HG03135 (cell line): ENCODE results near the gene MRPL46.
"Not testable (repeated sequence)": the region's sequence is repeated elsewhere in the genome, so short reads cannot be mapped to it uniquely, and the experiment has no call there.

ENCODE experiments used
- ATAC-seq: cut with Tn5 transposase; IDR thresholded peaks from one replicate; pipeline ENCODE4 v1.9.1; 2021; ENCODE audit warnings: mild to moderate bottlenecking, moderate library complexity; ENCODE audit not compliant: unreplicated experiment

MRPL46 gene

GRCh38 chr15:88447206-88447605 is 20.0 kb downstream of the MRPL46 start:
- no peak for ATAC-seq

- no peak for ATAC-seq
Observed at GRCh38 chr15:88441076-88441730, 26.0 kb downstream of the MRPL46 start.

DNA sequence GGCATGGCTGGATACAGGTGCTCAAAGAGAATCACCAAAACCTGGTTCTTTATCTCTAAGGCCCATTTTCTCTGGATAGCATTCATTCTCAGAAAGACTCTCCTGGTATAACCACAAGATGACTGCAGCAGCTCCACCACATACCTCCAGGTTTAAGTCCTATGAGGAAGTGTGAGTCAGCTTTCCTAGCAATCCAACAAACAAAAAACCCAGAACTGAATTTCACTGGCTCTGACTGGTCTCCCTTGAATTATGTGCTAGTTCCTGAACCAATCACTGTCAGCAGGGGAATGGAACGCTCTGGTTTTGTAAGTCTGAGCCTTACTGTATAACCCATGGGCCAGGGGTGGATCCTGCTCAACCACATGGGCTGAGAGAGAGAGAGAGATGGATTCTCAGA is 27.2 kb downstream of the MRPL46 start:
- ATAC-seq: no peak

DNA sequence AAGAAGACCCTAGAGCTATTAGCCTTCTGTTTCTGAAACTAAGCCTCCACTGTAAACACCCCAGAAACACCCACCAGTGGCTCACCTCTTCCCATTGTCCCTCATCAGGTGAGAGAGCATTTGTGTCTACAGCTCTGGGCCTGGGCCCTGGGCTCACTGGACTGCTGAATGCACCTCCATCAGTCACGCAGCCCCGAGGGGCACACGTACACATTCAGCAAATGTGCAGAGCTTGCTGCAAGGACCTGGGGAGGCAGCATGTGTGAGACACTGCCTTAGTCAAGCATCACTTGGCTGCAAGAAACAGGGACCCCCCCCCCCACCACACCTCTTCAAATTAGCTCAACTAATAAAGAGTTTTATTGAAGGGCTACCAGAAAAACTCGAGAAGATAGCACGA is 29.0 kb downstream of the MRPL46 start:
- ATAC-seq: no peak

DNA sequence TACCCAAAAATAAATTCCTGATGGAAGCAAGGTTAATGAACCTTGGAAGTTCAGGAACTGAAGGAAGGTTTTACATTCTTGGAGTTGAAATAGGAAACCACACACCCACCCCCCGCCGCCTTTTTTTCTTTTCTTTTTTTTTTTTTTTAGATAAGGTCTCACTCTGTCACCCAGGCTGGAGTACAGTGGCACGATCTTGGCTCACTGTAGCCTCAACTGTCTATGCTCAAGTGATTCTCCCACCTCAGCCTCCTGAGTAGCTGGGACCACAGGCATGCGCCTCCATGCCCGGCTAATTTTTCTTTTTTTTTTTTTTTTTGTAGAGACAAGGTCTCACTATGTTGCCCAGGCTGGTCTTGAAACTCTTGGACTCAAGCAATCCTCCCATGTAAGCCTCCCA is 33.1 kb downstream of the MRPL46 start:
- not testable (repeated sequence) for ATAC-seq

DNA sequence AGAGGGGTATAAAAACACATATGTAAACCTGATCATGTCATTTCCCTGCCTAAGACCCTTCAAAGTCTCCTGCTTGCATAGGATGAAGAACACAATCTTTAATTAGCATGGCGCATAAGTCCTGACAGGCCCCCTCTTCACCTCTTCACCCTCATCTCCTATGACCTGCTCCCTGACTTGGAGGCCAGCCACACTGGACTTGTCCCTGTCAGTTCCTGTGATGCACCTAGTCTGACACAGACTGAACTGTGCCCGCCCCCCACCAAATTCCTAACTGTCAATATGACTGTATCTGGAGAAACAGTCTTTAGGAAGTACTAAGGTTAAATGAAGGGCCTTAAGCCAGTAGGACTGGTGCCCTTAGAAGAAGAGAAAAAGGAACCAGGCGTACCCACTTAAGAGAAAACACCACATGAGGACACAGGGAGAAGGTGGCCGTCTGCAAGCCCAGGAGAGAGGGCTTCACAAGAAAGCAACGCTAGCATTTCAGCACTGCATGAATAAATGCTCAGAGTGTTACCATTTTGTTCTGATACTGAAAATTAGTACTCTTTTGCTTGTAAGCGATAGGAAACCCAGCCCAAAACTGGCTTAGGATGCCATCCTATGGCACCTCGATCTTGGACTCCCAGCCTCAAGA is 34.0 kb downstream of the MRPL46 start:
- no peak for ATAC-seq

- ATAC-seq: no peak
Observed at GRCh38 chr15:88431441-88431840, 35.7 kb downstream of the MRPL46 start.

DNA sequence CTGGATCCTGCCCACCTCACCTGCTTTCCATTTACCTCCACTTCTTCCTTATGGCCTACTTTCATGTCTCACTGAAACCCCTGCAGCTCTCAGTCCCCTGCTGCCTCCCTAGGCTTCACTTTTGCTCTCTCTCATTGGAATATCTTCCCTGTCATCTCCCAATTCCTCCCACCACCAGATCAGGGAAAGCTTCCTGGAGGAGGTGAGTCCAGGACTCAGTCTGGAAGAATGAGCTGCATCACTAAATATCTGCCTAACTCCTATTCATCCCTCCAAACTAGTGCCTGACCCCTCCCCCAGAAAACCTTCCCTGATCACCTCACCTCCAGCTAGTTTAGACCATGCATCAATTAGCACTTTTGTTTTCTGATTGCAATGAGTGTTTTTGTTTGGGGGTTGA is 37.1 kb downstream of the MRPL46 start:
- ATAC-seq: no peak

DNA sequence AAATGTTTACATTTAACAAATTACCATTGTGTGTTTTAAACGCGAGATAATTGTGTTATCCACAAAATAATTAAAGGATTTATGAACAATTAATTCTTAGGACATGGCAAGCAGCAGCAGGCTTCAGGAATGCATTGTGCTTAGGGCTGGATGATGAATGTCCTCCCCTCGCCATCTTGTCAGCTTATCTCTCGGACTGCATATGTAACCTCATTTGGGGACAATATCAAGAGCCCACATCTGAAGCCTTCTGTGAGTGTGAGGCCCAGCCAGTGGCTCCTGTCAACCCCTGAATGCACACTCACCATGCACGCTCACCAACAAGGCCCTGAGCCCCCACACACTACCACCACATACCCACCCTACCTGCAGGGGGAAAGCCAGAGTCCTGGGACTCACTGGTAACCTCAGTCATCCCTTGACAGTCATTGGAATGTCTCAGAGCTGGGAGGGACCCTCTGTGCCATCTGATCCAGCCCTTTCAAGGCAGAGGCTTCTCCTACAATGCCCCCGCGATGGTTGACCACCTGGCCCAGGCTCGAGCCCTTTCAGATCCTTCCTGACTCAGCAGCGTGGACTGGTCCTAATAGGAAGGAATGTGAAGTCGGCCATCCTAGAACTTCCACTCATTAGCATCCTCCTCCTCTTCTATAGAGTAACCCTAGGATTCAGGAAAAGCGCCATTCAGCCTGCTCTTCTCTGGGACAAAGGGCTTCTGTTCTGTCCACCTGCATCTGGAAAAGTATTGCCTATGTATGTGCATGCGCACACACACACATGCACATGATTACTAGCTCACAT is 38.2 kb downstream of the MRPL46 start:
- no peak for ATAC-seq

- ATAC-seq: no peak
Observed at GRCh38 chr15:88428053-88428452, 39.1 kb downstream of the MRPL46 start.

- ATAC-seq: no peak
Observed at GRCh38 chr15:88426304-88426703, 40.9 kb downstream of the MRPL46 start.

DNA sequence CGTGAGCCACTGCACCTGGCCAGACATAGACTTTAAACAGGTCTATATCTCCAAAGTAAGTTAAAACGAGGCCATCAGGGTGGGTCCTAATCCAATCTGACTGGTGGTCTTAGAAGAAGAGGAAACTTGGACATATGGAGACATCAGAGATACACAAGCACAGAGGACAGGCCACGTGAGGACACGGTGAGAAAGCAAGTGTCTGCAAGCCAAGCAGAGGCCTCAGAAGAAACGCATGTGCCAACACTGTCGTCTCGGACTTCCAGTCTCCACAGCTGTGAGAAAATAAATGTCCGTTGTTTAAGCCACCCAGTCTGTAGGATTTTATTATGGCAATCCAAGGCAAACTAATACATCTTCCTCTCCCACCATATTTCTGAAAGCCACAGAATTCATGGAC is 43.9 kb downstream of the MRPL46 start:
- ATAC-seq: no peak

DNA sequence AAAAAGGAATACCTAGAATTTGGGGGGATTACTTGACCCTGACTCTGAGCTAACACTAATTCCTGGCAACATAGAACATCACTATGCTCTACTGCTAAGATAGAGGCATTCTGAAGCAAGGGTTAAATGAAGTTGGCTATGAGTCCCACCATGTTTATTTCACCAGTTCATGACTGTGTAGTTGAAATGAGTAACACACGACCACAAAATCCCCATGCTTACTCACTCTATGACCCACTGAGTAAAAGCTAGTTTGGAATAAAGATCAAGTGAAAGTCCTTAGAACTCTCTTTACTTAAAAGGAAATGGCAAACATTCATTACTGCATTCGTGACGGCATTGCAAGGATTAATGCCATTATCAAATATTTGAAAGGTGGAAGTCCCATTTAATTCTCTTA is 47.4 kb downstream of the MRPL46 start:
- no peak for ATAC-seq
